Uterus (tissue), 2 donors: ENCODE data around the gene FMNL1.

Experiments used
- POLR2A ChIP-seq, 2 donors: fragments of 450-650 bp; IDR thresholded peaks; one replicate each; pipeline ENCODE4 v1.6.1; 2016; ENCODE audit warnings: antibody characterized with exemption in 2 of 2, mild to moderate bottlenecking in 1 of 2, moderate library complexity in 1 of 2
- TF ChIP-seq, protein P1 (sequence below), 4 experiments: fragments of 200-600 bp in 2 of 4; fragments of 450-650 bp in 2 of 4; sonication (generic) in 2 of 4; IDR thresholded peaks; one replicate each; pipeline ENCODE4 v1.5.1; 2016 to 2019; ENCODE audit warnings: antibody characterized with exemption in 4 of 4, mild to moderate bottlenecking in 2 of 4, moderate library complexity in 1 of 4

GRCh38 chr17:45291171-45291805 lies 69.6 kb downstream of the FMNL1 start:
- TF ChIP-seq, protein P1, sequence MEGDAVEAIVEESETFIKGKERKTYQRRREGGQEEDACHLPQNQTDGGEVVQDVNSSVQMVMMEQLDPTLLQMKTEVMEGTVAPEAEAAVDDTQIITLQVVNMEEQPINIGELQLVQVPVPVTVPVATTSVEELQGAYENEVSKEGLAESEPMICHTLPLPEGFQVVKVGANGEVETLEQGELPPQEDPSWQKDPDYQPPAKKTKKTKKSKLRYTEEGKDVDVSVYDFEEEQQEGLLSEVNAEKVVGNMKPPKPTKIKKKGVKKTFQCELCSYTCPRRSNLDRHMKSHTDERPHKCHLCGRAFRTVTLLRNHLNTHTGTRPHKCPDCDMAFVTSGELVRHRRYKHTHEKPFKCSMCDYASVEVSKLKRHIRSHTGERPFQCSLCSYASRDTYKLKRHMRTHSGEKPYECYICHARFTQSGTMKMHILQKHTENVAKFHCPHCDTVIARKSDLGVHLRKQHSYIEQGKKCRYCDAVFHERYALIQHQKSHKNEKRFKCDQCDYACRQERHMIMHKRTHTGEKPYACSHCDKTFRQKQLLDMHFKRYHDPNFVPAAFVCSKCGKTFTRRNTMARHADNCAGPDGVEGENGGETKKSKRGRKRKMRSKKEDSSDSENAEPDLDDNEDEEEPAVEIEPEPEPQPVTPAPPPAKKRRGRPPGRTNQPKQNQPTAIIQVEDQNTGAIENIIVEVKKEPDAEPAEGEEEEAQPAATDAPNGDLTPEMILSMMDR (IDR thresholded peaks at IDR 0.05): no peak
- no peak for TF ChIP-seq POLR2A (IDR thresholded peaks at IDR 0.05)
